OCI-LY3 (cell line): ENCODE measurements around the gene OR56A5.

ENCODE experiments used
- H2AFZ ChIP-seq: fragments of 200-600, 300-600 bp; shearing (Covaris generic); 2 replicates; pipeline ENCODE4 v1.6.0; 2014; ENCODE audit warnings: antibody characterized with exemption, low read depth, low read length
- H3K27ac ChIP-seq: fragments of 200-600, 300-600 bp; sonication (generic); 2 replicates; pipeline ENCODE4 v1.5.1; 2014; ENCODE audit warnings: mild to moderate bottlenecking, low read length, moderate library complexity, mixed read lengths
- H3K27me3 ChIP-seq: fragments of 200-600, 300-600 bp; sonication (generic); 2 replicates; pipeline ENCODE4 v1.6.1; 2014; ENCODE audit warnings: low read depth, low read length, mixed read lengths
- H3K36me3 ChIP-seq: fragments of 200-600, 300-600 bp; sonication (generic); replicated peaks from 2 replicates; pipeline ENCODE3; 2014; ENCODE audit warnings: low read depth, low read length, mixed read lengths
- H3K4me1 ChIP-seq: fragments of 300-600, 200-600 bp; sonication (generic); 2 replicates; pipeline ENCODE4 v1.6.1; 2014; ENCODE audit warnings: low read length, mixed read lengths
- H3K4me2 ChIP-seq: fragments of 200-600, 300-600 bp; sonication (generic); 2 replicates; pipeline ENCODE4 v1.6.1; 2014; ENCODE audit warnings: low read length, mixed read lengths
- H3K4me3 ChIP-seq: fragments of 300-600, 200-600 bp; sonication (generic); 2 replicates; pipeline ENCODE4 v1.5.1; 2014; ENCODE audit warnings: antibody characterized with exemption, mild to moderate bottlenecking, low read length, moderate library complexity
- H3K79me2 ChIP-seq: fragments of 300-600, 200-600 bp; shearing (Covaris generic); 2 replicates; pipeline ENCODE4 v1.6.1; 2014; ENCODE audit warnings: mild to moderate bottlenecking, low read length, mixed read lengths
- H3K9ac ChIP-seq: fragments of 300-600, 200-600 bp; shearing (Covaris generic); 2 replicates; pipeline ENCODE4 v1.6.0; 2014; ENCODE audit warnings: mild to moderate bottlenecking, low read length, moderate library complexity
- H3K9me3 ChIP-seq: fragments of 200-600, 300-600 bp; shearing (Covaris generic); 2 replicates; pipeline ENCODE4 v1.6.1; 2014; ENCODE audit warnings: low read length, mixed read lengths; ENCODE audit not compliant: insufficient read depth
- H4K20me1 ChIP-seq: fragments of 200-600, 300-600 bp; sonication (generic); 2 replicates; pipeline ENCODE4 v1.6.1; 2016; ENCODE audit warnings: low read length, mixed read lengths; ENCODE audit not compliant: insufficient read depth
- CTCF ChIP-seq: fragments of 200-600, 300-600 bp; sonication (generic); IDR thresholded peaks from 2 replicates; pipeline ENCODE4 v1.5.1; 2014; ENCODE audit warnings: antibody characterized with exemption, low read length, low read depth
- EZH2phosphoT487 ChIP-seq: fragments of 200-600 bp; shearing (Covaris generic); IDR thresholded peaks from 2 replicates; pipeline ENCODE4 v1.6.1; 2018; ENCODE audit warnings: antibody characterized with exemption, mixed run types, low read depth

OR56A5 gene

GRCh38 chr11:5930614-5931013 is 37.7 kb downstream of the OR56A5 start:
- Histone ChIP-seq H3K9ac (no peak overlapping the region), H3K4me3 (no peak overlapping the region), H3K79me2 (no peaks in the 10 kb centered on the region), H3K4me2 (no peak overlapping the region), H3K9me3 (no peaks in the 10 kb centered on the region), H3K27me3 (no peaks in the 10 kb centered on the region), H2AFZ (no peak overlapping the region), H3K36me3 (no peaks in the 10 kb centered on the region), H3K4me1 (no peaks in the 10 kb centered on the region), H3K27ac (no peak overlapping the region), H4K20me1 (no peaks in the 10 kb centered on the region)
- no peak for TF ChIP-seq EZH2phosphoT487
- TF ChIP-seq CTCF = no peak

GRCh38 chr11:5929571-5930368 is 38.5 kb downstream of the OR56A5 start:
- Histone ChIP-seq H4K20me1 (no peaks in the 10 kb centered on the region), H3K79me2 (no peaks in the 10 kb centered on the region), H2AFZ (no peak overlapping the region), H3K9ac (no peak overlapping the region), H3K4me2 (no peak overlapping the region), H3K4me1 (no peaks in the 10 kb centered on the region), H3K36me3 (no peaks in the 10 kb centered on the region), H3K27me3 (no peaks in the 10 kb centered on the region), H3K9me3 (no peaks in the 10 kb centered on the region), H3K27ac (no peak overlapping the region), H3K4me3 (no peak overlapping the region)
- TF ChIP-seq CTCF (no peak), EZH2phosphoT487 (no peak)

- Histone ChIP-seq H3K4me3 (no peak overlapping the region), H3K27me3 (no peaks in the 10 kb centered on the region), H3K4me2 (no peak overlapping the region), H3K36me3 (peaks cover 2% of the 10 kb centered on the region), H3K9ac (no peak overlapping the region), H3K9me3 (0 out of 2 replicates have a peak, but pooled peaks cover 2% of the 10 kb centered on the region), H3K79me2 (no peaks in the 10 kb centered on the region), H3K27ac (no peak overlapping the region), H3K4me1 (no peaks in the 10 kb centered on the region; the same call in 1 of the 2 replicates), H2AFZ (no peak overlapping the region), H4K20me1 (no peaks in the 10 kb centered on the region)
- TF ChIP-seq EZH2phosphoT487 = no peak
Measured at GRCh38 chr11:5928811-5929210, 39.5 kb downstream of the OR56A5 start.

- TF ChIP-seq EZH2phosphoT487 = no peak
- no peak for TF ChIP-seq CTCF
- Histone ChIP-seq H3K79me2 (no peaks in the 10 kb centered on the region), H3K4me1 (peaks cover 5% of the 10 kb centered on the region), H3K27ac (no peak overlapping the region), H3K9ac (no peak overlapping the region), H3K4me2 (no peak overlapping the region), H4K20me1 (no peaks in the 10 kb centered on the region), H3K36me3 (peaks cover 3% of the 10 kb centered on the region), H3K9me3 (0 out of 2 replicates have a peak, but pooled peaks cover 6% of the 10 kb centered on the region), H3K4me3 (no peak overlapping the region), H2AFZ (no peak overlapping the region), H3K27me3 (no peaks in the 10 kb centered on the region)
Measured at GRCh38 chr11:5928271-5928670, 40.0 kb downstream of the OR56A5 start.
